Amniotic stem cell (primary cell): Measurements from ENCODE around the gene TRIM15.
A peak's percentile ranks its signal among the peaks of the same experiment; 100 is the strongest.
"Not testable (repeated sequence)": the region's sequence is repeated elsewhere in the genome, so short reads cannot be mapped to it uniquely, and the experiment has no call there.

Experiments
- DNase-seq: peaks from one replicate; lab custom pipeline; 2025; lab: John Stamatoyannopoulos, UW

Gene TRIM15

GRCh38 chr6:30162265-30163089, 869 bp upstream of the TRIM15 start:
- no peak for DNase-seq

DNA sequence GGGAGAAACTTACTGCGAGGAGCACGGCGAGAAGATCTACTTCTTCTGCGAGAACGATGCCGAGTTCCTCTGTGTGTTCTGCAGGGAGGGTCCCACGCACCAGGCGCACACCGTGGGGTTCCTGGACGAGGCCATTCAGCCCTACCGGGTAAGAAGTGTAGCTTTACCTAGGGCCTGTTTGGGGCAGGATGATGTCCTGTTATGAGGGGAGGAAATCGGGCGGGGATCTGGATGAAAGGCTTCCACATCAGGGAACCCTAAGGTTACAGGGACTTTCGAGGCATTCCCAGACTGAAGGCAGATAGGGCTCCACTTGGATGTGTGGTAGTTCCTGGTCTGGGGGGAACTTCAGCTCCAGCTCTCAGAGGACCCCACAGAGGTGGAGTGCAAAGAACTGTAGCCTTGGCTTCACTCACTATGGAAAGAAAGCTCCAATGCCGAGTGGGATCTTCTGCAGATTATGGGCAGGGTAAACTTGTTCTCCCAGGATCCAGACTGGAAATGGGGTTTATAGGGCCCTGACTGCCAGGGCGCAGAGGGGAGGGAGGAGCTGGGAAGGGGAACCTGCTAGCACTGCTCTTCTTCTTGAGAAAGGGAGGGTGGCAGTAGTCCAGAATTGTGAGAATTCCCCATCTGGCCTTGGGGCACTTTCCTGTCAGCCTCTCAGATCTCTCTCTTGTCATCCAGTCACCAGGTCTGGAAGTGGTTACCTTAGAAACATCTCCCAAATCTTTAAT, 740 bp downstream of the TRIM15 start:
- DNase-seq: no peak

DNA sequence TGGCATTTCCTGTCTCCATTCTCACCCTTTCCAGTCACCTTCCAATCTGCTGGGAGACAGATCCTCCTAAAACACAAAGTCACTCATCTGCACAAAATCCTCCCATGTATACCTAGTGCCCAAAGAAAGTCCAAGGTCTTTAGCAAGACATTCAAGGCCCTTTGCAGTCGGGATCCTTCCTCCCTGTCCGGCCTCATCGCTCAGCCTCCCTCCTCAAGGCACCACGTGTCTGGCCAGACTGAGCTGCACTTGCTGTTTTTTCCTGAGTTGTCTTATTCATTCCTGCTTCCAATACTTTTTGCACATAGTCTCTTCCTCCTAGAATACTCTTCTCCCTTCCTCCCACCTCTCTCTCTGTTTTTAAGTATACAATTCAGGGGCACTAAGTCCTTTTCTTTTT, 1.4 kb downstream of the TRIM15 start:
- no peak for DNase-seq

GRCh38 chr6:30165238-30165637, 1.9 kb downstream of the TRIM15 start:
- DNase-seq: not testable (repeated sequence)

- DNase-seq: no peak
These were observed 3.8 kb downstream of the TRIM15 start for GRCh38 chr6:30167101-30167500.

- no peak for DNase-seq
These were observed 5.4 kb downstream of the TRIM15 start for GRCh38 chr6:30168741-30169140.

GRCh38 chr6:30169658-30170614, 6.6 kb downstream of the TRIM15 start:
- DNase-seq: peak; percentile 23

DNA sequence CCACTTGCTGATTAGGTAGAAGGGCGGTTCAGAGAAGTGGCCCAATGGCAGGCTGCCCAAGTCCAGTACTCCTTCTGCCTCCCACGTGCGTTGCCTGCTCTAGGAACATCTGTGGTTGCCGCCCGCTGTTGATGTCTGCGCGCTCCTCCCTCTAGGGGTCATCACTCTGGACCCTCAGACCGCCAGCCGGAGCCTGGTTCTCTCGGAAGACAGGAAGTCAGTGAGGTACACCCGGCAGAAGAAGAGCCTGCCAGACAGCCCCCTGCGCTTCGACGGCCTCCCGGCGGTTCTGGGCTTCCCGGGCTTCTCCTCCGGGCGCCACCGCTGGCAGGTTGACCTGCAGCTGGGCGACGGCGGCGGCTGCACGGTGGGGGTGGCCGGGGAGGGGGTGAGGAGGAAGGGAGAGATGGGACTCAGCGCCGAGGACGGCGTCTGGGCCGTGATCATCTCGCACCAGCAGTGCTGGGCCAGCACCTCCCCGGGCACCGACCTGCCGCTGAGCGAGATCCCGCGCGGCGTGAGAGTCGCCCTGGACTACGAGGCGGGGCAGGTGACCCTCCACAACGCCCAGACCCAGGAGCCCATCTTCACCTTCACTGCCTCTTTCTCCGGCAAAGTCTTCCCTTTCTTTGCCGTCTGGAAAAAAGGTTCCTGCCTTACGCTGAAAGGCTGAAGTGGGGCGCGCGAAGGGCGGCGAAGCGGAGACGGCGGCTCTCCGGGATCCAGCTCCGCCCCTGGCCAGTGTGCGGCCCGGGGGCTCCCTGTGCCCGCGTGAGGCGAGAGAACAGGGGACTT, 8.5 kb downstream of the TRIM15 start:
- DNase-seq: no peak

DNA sequence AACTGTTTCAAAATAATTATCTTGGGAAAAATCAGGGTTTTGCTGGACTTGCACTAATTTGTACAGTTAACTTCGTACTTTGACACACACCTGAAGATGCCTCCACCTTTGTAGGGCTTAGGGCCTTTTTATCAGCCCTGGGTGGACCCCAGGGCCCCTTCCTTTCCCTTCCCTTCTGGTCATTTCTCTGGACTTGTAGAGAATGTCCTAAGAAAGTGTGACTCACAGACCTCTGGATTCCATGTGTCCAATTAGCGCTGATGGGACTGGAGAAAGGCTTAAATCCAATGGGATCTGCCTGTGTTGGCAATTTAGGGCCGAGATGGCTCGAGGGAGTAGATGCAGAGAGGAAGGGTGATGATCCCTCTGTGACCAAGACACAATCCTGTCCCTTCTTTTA, 9.3 kb downstream of the TRIM15 start:
- no peak for DNase-seq

- no peak for DNase-seq
These were observed 12.4 kb downstream of the TRIM15 start for GRCh38 chr6:30175765-30176164.

GRCh38 chr6:30178837-30179236, 15.5 kb downstream of the TRIM15 start:
- no peak for DNase-seq

DNA sequence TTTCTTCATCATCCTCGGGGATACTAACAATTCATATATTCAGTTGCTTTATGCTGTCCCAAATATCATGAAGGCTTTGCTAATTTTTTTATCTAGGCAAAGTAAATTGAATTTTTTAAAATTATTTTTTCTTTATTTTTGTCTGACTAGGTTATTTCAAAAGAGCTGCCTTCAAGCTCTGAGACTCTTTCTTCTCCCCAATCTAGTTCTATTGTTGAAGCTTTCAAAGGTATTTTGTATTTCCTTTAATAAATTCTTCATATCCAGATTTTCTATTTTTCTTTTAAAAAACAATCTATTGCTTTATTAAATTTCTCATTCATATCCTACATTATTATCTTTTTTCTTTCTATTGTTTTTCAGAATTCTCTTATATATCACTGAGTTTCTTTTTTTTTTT, 16.8 kb downstream of the TRIM15 start:
- no peak for DNase-seq

DNA sequence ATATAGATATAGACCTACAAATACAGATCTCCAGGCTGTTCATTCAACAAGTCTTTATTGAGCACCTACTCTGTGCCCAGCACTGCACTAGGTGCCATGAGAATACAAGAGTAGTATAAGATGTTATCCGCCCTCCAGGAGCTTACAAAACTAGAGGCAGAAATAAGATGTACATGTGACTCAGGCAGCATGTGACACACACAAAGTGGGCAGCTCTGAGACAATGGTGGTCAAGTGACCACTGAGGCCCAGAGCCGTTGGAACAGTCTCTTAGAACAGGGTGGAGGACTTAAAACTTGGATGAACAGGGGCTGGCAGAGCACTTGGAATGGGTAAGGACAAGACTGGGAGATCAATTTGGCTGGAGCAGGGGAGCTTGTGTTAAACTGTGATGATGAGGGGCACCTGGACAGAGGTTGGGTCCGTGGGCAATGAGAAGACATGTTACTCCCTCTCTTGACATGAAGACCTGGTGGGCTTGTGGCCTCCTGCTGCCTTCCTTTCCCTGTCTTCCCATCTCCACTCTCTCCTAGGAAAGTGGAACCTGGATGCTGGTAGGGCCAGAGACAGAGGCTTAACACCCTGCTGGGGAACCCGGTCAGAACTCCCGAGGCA, 21.2 kb downstream of the TRIM15 start:
- DNase-seq: no peak

- DNase-seq: no peak
These were observed 22.6 kb downstream of the TRIM15 start for GRCh38 chr6:30185846-30186484.

DNA sequence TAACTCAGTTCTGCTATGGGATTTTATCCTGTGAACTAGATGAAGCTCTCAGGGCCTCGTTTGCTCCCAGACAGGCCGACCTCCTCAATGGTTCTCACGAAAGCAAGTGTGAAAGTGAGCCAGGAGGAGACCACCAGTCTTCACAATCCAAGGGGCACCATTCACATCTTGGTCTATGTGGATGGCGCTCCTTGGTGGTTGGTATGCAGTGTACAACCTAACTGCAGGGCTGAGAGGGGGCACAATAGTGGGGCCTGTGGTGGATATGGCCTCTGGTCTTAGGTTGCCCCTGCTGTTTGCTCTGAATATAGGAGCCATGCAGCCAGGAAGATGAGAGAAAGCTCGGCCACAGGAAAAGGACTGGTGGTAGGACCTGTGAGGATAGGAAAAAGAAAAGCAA, 25.2 kb downstream of the TRIM15 start:
- DNase-seq: no peak

DNA sequence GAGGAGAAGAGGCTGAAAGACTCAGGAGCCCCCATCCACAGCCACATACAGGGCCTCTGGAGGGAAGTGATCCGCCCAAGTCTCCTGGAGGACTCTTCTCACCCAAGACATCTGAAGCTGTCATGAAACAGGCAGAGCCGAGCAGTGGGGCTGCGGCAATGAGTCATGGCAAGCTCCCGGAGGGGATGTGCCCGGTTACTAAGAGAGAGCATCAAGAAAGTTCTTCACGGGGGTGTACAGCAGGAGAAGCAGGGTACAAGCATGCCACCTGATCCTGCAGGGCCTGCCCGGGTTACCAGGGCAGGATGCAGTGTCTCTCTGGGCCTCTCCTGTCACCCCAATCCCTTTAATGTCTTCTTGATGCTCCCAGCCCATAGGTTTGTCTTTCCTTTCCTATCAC, 28.7 kb downstream of the TRIM15 start:
- no peak for DNase-seq

DNA sequence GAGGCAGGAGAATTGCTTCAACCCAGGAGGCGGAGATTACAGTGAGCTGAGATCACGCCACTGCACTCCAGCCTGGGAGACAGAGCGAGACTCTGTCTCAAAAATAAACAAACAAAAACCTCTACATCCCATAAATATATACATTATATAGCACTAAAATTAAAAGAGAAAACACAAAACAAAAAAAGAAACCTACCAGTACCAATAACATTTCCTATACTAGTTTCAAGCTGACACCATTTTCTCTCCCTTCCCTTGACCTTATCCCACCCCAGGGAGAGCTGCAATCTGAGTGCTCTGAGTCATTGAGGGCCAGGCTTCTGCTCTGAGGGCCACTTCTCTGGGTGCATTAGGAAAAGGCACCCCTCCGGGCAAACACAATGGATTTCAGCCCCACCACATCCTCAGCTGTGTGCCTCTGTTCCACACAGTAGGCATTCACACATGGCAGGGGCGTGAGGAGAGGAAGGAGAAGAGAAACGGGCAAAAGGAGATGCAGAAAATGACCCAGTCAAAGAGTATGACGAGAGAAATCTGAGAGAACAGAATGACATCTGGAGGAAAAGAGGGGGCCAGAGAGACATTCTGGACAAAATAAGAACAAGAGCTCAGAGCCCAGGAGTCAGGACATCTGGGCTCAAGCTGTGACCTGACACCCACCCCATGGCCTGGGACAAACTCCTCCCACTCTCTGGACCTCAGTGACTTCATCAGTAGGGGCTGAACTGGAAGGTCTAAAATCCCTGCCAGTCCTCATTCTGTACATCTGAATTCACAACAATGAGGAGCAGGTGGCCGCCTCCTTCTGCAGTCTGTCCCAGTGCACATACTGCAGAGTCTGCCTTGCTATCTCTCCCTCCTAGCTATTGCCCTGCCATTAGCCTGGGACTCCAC, 31.7 kb downstream of the TRIM15 start:
- DNase-seq: no peak

DNA sequence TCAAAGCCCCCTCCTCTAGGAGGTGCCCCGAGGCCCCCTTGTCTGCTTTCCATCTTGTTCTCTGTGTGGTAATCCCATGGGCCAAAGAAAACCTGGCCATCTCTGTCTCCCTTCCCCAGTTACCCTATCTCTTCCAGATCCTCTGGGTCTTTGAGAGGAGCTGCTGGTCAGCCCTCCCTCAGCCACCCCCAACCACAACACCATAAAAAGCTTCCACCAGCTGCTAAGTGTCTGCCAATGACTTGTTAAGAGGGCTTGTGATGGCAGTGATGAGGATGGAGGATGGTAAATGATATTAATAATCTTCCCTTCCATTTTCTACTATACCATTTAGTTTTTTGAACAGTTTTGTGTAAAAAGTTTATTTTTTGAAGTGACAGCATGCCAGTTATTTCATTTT, 32.6 kb downstream of the TRIM15 start:
- DNase-seq: no peak

- DNase-seq: no peak
These were observed 33.0 kb downstream of the TRIM15 start for GRCh38 chr6:30196376-30196775.
